ENCODE measurements around the gene USP25.

DNA sequence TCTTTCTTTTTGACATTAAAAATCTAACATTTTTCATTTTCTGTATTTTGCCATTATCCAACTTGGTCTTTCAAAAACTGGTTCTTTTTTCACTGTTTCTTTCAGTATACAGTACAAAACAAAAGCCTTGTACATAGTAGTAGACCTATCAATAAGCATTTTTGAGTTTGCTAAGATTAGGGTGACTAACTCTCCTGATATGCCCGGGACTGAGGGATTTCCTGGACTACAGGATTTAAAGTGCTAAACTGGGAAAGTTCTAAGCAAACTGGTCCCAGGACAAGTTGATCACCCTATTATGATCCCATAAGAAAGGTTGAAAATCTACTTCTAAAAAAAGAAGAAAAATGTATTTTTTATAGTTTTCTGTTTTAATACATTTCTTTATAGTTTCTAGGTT is 120.9 kb downstream of the USP25 start:
- TF ChIP-seq EZH2phosphoT487 (IDR thresholded peaks at IDR 0.05; ENCODE audit: low read depth, severe bottlenecking, unreplicated experiment): no peak
- TF ChIP-seq, protein P1, sequence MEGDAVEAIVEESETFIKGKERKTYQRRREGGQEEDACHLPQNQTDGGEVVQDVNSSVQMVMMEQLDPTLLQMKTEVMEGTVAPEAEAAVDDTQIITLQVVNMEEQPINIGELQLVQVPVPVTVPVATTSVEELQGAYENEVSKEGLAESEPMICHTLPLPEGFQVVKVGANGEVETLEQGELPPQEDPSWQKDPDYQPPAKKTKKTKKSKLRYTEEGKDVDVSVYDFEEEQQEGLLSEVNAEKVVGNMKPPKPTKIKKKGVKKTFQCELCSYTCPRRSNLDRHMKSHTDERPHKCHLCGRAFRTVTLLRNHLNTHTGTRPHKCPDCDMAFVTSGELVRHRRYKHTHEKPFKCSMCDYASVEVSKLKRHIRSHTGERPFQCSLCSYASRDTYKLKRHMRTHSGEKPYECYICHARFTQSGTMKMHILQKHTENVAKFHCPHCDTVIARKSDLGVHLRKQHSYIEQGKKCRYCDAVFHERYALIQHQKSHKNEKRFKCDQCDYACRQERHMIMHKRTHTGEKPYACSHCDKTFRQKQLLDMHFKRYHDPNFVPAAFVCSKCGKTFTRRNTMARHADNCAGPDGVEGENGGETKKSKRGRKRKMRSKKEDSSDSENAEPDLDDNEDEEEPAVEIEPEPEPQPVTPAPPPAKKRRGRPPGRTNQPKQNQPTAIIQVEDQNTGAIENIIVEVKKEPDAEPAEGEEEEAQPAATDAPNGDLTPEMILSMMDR (IDR thresholded peaks at IDR 0.05; ENCODE audit: poor library complexity): no peak

All from hepatocyte (in vitro differentiated cells).